GM21529 (cell line): ENCODE measurements around the gene RABEP1.

Source experiments
- ATAC-seq: cut with Tn5 transposase; IDR thresholded peaks from one replicate; pipeline ENCODE4 v1.9.1; 2021; ENCODE audit not compliant: unreplicated experiment

The RABEP1 gene

GRCh38 chr17:5269241-5269960 lies 12.7 kb upstream of the RABEP1 start:
- ATAC-seq: no peak

GRCh38 chr17:5272322-5272721 lies 9.8 kb upstream of the RABEP1 start:
- ATAC-seq: no peak

GRCh38 chr17:5282642-5283217 lies 646 bp downstream of the RABEP1 start:
- peak; percentile 11 for ATAC-seq

- no peak for ATAC-seq
Measured at GRCh38 chr17:5283571-5284315, 1.7 kb downstream of the RABEP1 start.

GRCh38 chr17:5284681-5285080 lies 2.6 kb downstream of the RABEP1 start:
- ATAC-seq: no peak

GRCh38 chr17:5286846-5287245 lies 4.8 kb downstream of the RABEP1 start:
- ATAC-seq: no peak

- no peak for ATAC-seq
Measured at GRCh38 chr17:5291683-5292350, 9.7 kb downstream of the RABEP1 start.

GRCh38 chr17:5297245-5297644 lies 15.2 kb downstream of the RABEP1 start:
- no peak for ATAC-seq

- ATAC-seq: no peak
Measured at GRCh38 chr17:5299383-5299782, 17.3 kb downstream of the RABEP1 start.

- ATAC-seq: no peak
Measured at GRCh38 chr17:5304636-5305035, 22.6 kb downstream of the RABEP1 start.

GRCh38 chr17:5309851-5310250 lies 27.8 kb downstream of the RABEP1 start:
- ATAC-seq: no peak

GRCh38 chr17:5325851-5326250 lies 43.8 kb downstream of the RABEP1 start:
- no peak for ATAC-seq

- ATAC-seq: no peak
Measured at GRCh38 chr17:5329784-5330557, 47.9 kb downstream of the RABEP1 start.

GRCh38 chr17:5330981-5331380 lies 48.9 kb downstream of the RABEP1 start:
- ATAC-seq: no peak

GRCh38 chr17:5331506-5331905 lies 49.4 kb downstream of the RABEP1 start:
- ATAC-seq: no peak

- ATAC-seq: no peak
Measured at GRCh38 chr17:5344914-5345313, 62.8 kb downstream of the RABEP1 start.

- ATAC-seq: no peak
Measured at GRCh38 chr17:5352681-5353289, 70.7 kb downstream of the RABEP1 start.

GRCh38 chr17:5354310-5354709 lies 72.2 kb downstream of the RABEP1 start:
- ATAC-seq: no peak

- no peak for ATAC-seq
Measured at GRCh38 chr17:5354886-5355415, 72.9 kb downstream of the RABEP1 start.

GRCh38 chr17:5355421-5356129 lies 73.5 kb downstream of the RABEP1 start:
- no peak for ATAC-seq
